AG04450 (cell line): Measurements from ENCODE around the gene DMRTB1. TPM values are rescaled to one million over a fixed set of nuclear protein-coding genes. Genes with fewer than 3 reads are reported as not detected.

Source experiments
- CTCF ChIA-PET: fragments of 300-600, 350-600 bp; formaldehyde crosslinking; extraction: SDS; loops from one replicate; lab custom pipeline; 2022; ENCODE audit warnings: antibody characterized with exemption, inconsistent platforms; lab: Charles Lee
- POLR2A ChIA-PET: fragments of 350-600 bp; formaldehyde crosslinking; extraction: SDS; loops from one replicate; lab custom pipeline; 2021; ENCODE audit warnings: antibody characterized with exemption, inconsistent platforms; lab: Yijun Ruan, JAX
- DNase-seq: peaks from one replicate; pipeline ENCODE4 v3.0.0-alpha.2; 2011; ENCODE audit warnings: low read depth, low spot score
- H3K27ac ChIP-seq: one replicate; pipeline ENCODE4 v1.5.1; 2012; ENCODE audit warnings: low read depth, low read length, control low read depth
- H3K27me3 ChIP-seq: one replicate; pipeline ENCODE4 v1.6.0; 2012; ENCODE audit warnings: low read length; ENCODE audit not compliant: control insufficient read depth, insufficient read depth
- H3K4me3 ChIP-seq: 2 replicates; pipeline ENCODE4 v1.5.1; 2011; ENCODE audit warnings: mild to moderate bottlenecking, low read depth, low read length, control low read depth
- H3K9me3 ChIP-seq: 2 replicates; pipeline ENCODE4 v1.5.1; 2012; ENCODE audit warnings: low read length; ENCODE audit not compliant: control insufficient read depth, insufficient read depth
- polyA plus RNA-seq: library from polyadenylated mRNA; depleted of rRNA; stranded (reverse); fragments of >200 nt; gene quantifications from 2 replicates; pipeline ENCODE4 v1.2.3, GENCODE V29; 2011
- TF ChIP-seq, protein P1 (sequence below): IDR thresholded peaks from 2 replicates; pipeline ENCODE4 v1.5.1; 2011; ENCODE audit warnings: low read depth, low read length, control low read depth, inconsistent platforms

The DMRTB1 gene
- polyA plus RNA-seq, 1 experiment = not detected

DNA sequence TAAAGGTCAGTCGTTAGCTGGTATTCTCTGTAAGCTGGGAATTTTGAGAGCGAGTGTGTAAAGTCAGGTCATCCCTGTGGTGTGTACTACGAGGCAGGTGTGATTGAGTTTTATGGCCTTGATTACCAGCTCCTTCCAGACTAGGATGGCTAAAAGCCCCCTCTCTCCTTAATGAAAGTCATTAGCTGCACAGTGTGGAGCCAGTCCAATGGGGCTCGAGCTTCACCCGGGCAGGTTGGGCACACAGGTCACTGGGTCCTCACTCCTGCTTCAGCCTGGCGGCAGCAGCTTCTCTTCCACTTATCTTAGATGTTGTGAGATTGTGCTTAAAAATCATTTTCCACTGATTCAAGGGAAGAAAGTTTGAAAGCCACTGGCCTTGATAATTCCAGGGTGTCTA lies 3.0 kb downstream of the DMRTB1 start:
- H3K27me3 ChIP-seq = peaks cover 7% of the 10 kb centered on the region
- H3K27ac ChIP-seq = no peak overlapping the region
- no peak for DNase-seq
- ChIA-PET CTCF (interaction anchor here (1.4 kb wide), 1 partner anchor 9 kb away, joined by 3 read pairs; no protein-coding TSS in a partner anchor), POLR2A (no interaction called here)
- no peak overlapping the region for H3K4me3 ChIP-seq
- H3K9me3 ChIP-seq = peaks cover 8% of the 10 kb centered on the region; the same call in 1 of the 2 replicates
- TF ChIP-seq, protein P1, sequence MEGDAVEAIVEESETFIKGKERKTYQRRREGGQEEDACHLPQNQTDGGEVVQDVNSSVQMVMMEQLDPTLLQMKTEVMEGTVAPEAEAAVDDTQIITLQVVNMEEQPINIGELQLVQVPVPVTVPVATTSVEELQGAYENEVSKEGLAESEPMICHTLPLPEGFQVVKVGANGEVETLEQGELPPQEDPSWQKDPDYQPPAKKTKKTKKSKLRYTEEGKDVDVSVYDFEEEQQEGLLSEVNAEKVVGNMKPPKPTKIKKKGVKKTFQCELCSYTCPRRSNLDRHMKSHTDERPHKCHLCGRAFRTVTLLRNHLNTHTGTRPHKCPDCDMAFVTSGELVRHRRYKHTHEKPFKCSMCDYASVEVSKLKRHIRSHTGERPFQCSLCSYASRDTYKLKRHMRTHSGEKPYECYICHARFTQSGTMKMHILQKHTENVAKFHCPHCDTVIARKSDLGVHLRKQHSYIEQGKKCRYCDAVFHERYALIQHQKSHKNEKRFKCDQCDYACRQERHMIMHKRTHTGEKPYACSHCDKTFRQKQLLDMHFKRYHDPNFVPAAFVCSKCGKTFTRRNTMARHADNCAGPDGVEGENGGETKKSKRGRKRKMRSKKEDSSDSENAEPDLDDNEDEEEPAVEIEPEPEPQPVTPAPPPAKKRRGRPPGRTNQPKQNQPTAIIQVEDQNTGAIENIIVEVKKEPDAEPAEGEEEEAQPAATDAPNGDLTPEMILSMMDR = no peak

DNA sequence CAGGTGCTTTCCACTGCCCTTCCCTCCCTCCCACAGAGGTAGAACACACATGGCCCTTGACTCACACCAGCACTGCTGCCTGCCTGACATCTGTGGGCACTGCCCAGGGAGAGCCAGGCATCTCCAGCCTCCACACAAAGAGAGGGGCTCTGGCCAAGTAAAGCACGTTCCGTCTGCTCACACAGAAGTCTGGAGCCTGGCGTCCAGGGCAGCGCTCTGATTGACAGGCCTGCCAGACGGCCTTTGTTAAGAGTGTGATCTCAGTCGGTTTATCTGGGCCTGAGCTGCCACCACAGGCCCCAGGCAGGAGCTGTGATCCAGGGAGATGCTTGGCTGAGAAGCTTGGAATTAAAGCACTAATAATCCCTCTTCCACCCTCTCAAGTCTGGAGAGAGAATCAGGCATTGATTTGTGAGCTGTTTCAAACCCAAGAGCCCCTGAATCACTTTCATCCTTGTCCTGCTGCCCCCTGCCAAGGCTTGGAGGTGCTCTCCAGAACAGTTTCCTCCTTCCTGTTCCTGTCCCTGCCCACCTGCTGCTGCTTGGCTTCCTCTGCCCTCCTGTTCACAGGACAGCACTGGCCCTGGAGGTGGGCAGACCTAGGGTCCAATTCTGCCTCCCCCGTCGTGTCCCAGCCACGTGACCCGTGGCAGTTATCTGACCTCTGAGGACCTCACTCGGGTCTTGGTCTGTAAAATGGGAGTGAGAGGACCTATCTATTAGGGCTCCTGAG lies 3.7 kb downstream of the DMRTB1 start:
- ChIA-PET POLR2A (no interaction called here), CTCF (interaction anchor here (0.6 to 3.4 kb wide), 3 partner anchors 8 to 185 kb away, joined by 3 to 18 read pairs (median 3); no protein-coding TSS in a partner anchor)
- DNase-seq = no peak
- no peak overlapping the region for H3K27ac ChIP-seq
- peaks cover 8% of the 10 kb centered on the region; the same call in 1 of the 2 replicates for H3K9me3 ChIP-seq
- TF ChIP-seq, protein P1 = no peak
- no peak overlapping the region for H3K4me3 ChIP-seq
- peaks cover 7% of the 10 kb centered on the region for H3K27me3 ChIP-seq

DNA sequence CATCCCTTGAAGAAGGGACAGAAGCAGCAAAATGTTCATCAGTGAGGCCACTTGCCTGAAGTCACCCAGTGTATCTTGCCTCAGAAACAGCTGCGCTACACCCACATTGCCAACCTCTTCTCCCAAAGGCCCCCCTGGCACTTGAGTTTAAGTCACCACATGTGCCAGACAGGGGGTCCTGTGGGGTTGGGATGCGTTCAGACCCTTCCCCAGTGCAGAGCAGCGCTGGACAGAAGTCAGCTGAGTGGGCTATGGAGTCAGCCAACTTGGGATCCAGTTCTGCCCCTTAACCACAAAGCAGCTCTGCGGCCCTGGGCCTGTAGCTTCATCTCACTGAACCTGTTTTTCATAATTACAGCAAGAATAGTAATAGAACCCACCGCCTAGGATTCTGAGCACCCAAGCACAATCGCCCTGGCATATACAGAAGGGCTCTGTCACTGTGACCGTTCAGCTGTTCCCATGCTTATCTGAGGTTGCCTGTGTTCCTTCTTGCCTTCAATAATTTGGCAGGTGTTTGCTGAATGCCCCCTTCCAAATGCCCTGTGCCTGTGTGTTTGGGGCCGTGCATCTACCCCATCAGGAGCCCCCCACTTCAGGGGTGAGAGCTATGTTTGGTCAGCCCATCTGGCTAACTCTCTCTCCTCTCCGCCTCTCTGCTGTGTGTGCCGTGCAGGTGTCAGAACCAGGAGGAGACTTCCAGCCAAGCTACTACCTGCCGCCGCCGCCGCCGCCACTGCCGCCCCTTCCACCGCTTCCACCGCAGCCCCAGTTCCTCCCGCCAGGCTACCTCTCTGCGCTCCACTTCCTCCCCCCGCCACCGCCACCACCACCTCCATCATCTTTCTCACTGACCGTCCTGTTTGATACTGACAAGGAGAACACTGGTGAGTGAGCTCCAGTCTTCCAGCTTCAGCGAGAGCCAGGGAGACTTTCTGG lies 5.0 kb downstream of the DMRTB1 start:
- Histone ChIP-seq H3K27ac (no peak overlapping the region), H3K9me3 (peaks cover 8% of the 10 kb centered on the region; the same call in 1 of the 2 replicates), H3K4me3 (no peak overlapping the region), H3K27me3 (peaks cover 7% of the 10 kb centered on the region)
- DNase-seq = no peak
- TF ChIP-seq, protein P1 = no peak
- ChIA-PET CTCF (interaction anchor here (0.8 to 3.4 kb wide), 4 partner anchors 9 to 186 kb away, joined by 3 to 18 read pairs (median 4); no protein-coding TSS in a partner anchor), POLR2A (no interaction called here)

DNA sequence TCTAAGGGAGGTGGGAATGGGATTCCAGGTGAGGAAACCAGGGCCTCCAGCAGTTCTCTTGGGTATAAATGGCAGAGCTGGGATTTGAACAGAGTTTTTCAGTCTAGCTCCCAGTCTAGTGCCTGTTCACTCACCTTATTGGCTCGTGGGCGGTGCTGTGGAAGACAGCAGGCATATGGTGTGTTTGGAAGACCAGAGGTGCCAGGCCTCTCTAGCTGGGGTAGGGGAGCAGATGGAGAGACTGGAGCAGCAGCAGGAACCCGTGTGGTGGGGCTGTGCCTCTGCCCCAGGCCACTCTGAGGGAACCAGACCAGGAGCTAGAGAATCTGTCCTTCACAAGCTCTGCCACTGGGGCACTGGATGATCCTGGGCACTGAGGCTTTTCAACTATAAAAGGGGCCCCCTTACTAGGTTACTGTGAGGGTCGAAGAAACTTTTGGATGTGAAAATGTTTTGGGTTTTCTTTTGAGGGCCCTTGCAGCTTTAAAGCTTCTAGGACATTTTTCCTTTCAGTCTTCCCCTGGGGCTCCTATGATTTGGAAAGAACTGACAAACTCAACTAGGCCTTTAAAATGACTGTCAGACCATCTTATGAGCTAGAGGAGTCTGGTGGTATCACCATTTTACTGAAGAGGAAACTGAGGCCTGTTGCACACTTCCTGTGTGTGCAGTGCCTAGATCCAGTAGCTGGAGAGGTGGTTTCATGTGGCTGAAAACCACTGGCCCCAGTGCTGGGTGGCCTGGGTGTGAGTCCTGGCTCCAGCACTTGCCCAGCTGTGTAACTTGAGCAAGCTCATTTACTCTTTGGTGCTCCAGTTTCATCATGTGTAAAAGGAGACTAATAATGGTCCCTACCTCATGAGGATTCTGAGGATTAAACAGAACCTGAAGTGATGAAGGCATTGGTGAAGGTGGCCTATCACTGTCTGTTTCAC lies 6.1 kb downstream of the DMRTB1 start:
- H3K4me3 ChIP-seq = no peak overlapping the region
- H3K9me3 ChIP-seq = peaks cover 2% of the 10 kb centered on the region; the same call in 1 of the 2 replicates
- H3K27ac ChIP-seq = no peak overlapping the region
- H3K27me3 ChIP-seq = peaks cover 7% of the 10 kb centered on the region
- TF ChIP-seq, protein P1 = no peak
- DNase-seq = no peak
- POLR2A ChIA-PET = interaction anchor here (0.6 kb wide), 1 partner anchor 372 kb away, joined by 3 read pairs; no protein-coding TSS in a partner anchor
- CTCF ChIA-PET = interaction anchor here (0.6 to 3.4 kb wide), 6 partner anchors 10 to 345 kb away, joined by 3 to 18 read pairs (median 4); no protein-coding TSS in a partner anchor
